Epithelial cell of proximal tubule (primary cell): ENCODE data around the gene NHSL1. TPM values are rescaled to one million over a fixed set of nuclear protein-coding genes. Genes with fewer than 3 reads are reported as not detected.

Source experiments
- DNase-seq: peaks from one replicate; pipeline ENCODE4 v3.0.0-alpha.2; 2011; ENCODE audit warnings: low read depth
- H3K4me3 ChIP-seq: 2 replicates; pipeline ENCODE4 v1.5.1; 2011; ENCODE audit warnings: low read depth, mild to moderate bottlenecking, low read length
- CTCF ChIP-seq: conservative IDR thresholded peaks from 2 replicates; pipeline ENCODE4 v1.5.1; 2012; ENCODE audit warnings: low read depth, mild to moderate bottlenecking, low read length
- total RNA-seq: library from RNA; depleted of rRNA; stranded (reverse); fragments of >200 nt; gene quantifications from 2 replicates; pipeline ENCODE4 v1.2.3, GENCODE V29; 2015

The NHSL1 gene
- total RNA-seq, 1 donor from 2014 or later = 4.0 TPM

GRCh38 chr6:138424004-138424904 is 75.0 kb downstream of the NHSL1 start:
- H3K4me3 ChIP-seq = no peak overlapping the region
- DNase-seq = no peak
- TF ChIP-seq CTCF = no peak

- no peak for DNase-seq
- TF ChIP-seq CTCF = no peak
- no peak overlapping the region for H3K4me3 ChIP-seq
These were observed 76.4 kb downstream of the NHSL1 start for GRCh38 chr6:138422861-138423260.

- no peak for DNase-seq
- TF ChIP-seq CTCF = no peak
- H3K4me3 ChIP-seq = no peak overlapping the region
These were observed 77.7 kb downstream of the NHSL1 start for GRCh38 chr6:138421608-138422007.

GRCh38 chr6:138421089-138421488 is 78.2 kb downstream of the NHSL1 start:
- no peak overlapping the region for H3K4me3 ChIP-seq
- no peak for DNase-seq
- no peak for TF ChIP-seq CTCF

GRCh38 chr6:138420356-138420755 is 78.9 kb downstream of the NHSL1 start:
- no peak overlapping the region for H3K4me3 ChIP-seq
- DNase-seq = no peak
- no peak for TF ChIP-seq CTCF

GRCh38 chr6:138419766-138420165 is 79.5 kb downstream of the NHSL1 start:
- H3K4me3 ChIP-seq = no peak overlapping the region
- DNase-seq = no peak
- TF ChIP-seq CTCF = no peak
